Skeletal muscle tissue (tissue), 4 donors: ENCODE data around the gene PFN2. TPM values are rescaled to one million over a fixed set of nuclear protein-coding genes. Genes with fewer than 3 reads are reported as not detected.
A peak's percentile ranks its signal among the peaks of the same experiment; 100 is the strongest.

Experiments used
- H3K27ac ChIP-seq: one replicate; pipeline ENCODE4 v1.7.0; 2013; ENCODE audit warnings: mild to moderate bottlenecking, low read depth, low read length, inconsistent platforms
- H3K27me3 ChIP-seq, 3 donors: one replicate each; pipeline ENCODE4 v1.7.0; 2013; ENCODE audit warnings: low read length in 3 of 3; ENCODE audit not compliant: control insufficient read depth in 3 of 3, insufficient read depth in 3 of 3
- H3K36me3 ChIP-seq, 3 donors: one replicate each; pipeline ENCODE4 v1.7.0; 2013; ENCODE audit warnings: low read length in 3 of 3; ENCODE audit not compliant: control insufficient read depth in 3 of 3, insufficient read depth in 3 of 3
- H3K4me1 ChIP-seq, 3 donors: one replicate each; pipeline ENCODE4 v1.7.0; 2013; ENCODE audit warnings: low read length in 3 of 3, mild to moderate bottlenecking in 3 of 3; ENCODE audit not compliant: control insufficient read depth in 3 of 3, insufficient read depth in 3 of 3
- H3K4me3 ChIP-seq, 3 donors: one replicate each; pipeline ENCODE4 v1.7.0; 2013; ENCODE audit warnings: low read length in 3 of 3
- H3K9ac ChIP-seq, 3 donors: one replicate each; pipeline ENCODE4 v1.7.0; 2013; ENCODE audit warnings: low read length in 3 of 3, mild to moderate bottlenecking in 3 of 3, moderate library complexity in 2 of 3, low read depth in 1 of 3
- H3K9me3 ChIP-seq, 3 donors: one replicate each; pipeline ENCODE4 v1.7.0; 2013; ENCODE audit warnings: low read length in 3 of 3; ENCODE audit not compliant: control insufficient read depth in 3 of 3
- total RNA-seq: library from RNA; depleted of rRNA; stranded (reverse); fragments of >200 nt; gene quantifications from one replicate; pipeline ENCODE4 v1.2.3, GENCODE V29; 2014
- donor health status: Osteomylitis.

Gene PFN2, protein sequence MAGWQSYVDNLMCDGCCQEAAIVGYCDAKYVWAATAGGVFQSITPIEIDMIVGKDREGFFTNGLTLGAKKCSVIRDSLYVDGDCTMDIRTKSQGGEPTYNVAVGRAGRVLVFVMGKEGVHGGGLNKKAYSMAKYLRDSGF
- 142 TPM for total RNA-seq

DNA sequence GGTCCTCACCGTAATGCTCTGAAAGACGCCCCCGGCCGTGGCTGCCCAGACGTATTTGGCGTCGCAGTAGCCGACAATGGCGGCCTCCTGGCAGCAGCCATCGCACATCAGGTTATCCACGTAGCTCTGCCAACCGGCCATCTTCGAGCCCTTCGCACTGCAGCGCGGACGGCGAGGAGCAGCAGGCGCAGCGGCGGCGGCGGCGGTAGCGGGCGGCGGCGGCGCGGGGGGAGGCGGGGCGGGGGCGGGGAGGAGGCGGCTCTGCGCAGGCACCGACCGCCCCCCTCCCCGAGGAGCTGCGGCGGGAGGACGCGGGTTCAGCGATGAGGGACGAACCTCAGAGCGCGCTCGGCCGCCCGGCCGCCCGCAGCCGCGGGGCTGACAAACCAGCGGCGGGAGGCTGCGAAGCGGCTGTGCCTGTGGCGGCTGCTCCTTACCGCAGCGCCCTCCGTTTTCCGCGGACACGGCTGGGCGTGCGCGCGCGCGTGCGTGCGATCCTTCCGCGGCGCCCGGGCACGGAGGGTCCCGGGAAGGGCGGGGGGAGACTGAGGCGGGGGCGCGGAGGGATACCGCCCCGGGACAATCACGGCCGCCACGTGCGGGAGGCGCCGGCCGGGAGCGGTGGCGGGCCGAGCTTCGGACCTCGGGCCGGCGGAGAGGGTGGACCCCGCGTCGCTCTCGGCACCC, at the start of gene PFN2:
PFN2 (minus strand) TSS at position 180 of the 687 bp plus-strand sequence; CDS start at position 141, 39 bp downstream.
- Histone ChIP-seq H3K4me1 (peaks cover 0 to 24% (median 9%) of the 10 kb centered on the region in 3 donors), H3K9me3 (no peaks in the 10 kb centered on the region), H3K4me3 (peak within 1 kb of the TSS; percentile 84 to 90 (median 88)), H3K9ac (peak within 1 kb of the TSS; percentile 92 to 96 (median 95)), H3K27ac (peak within 1 kb of the TSS; percentile 97), H3K27me3 (no peaks in the 10 kb centered on the region), H3K36me3 (peaks cover 0 to 5% (median 2%) of the 10 kb centered on the region in 3 donors)

DNA sequence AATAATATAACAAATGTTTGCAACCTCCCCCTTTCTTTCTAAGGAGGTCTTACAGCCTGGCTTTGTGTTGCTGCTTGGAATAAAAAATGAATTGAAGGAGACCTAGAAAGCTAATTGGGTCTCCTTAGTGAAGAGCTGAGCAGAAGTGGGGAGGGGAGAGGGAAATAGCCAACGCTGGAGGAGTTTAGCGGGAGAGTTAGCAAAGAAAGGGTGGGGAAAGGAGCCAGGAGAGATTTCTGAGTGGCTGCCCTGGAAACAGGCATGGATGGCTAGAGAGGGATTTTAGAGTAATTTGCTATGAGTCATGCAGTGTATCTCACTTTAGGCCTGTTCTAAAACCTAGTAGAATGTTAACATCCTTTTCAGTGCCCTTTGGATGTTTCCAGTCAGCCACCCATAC, 45.2 kb upstream of the PFN2 start:
- H3K9ac ChIP-seq, result no peak overlapping the region
- no peak overlapping the region for H3K27ac ChIP-seq
- no peak overlapping the region for H3K4me3 ChIP-seq
- no peaks in the 10 kb centered on the region for H3K9me3 ChIP-seq
- no peaks in the 10 kb centered on the region for H3K4me1 ChIP-seq
- H3K27me3 ChIP-seq, result no peaks in the 10 kb centered on the region
- H3K36me3 ChIP-seq, result no peaks in the 10 kb centered on the region

DNA sequence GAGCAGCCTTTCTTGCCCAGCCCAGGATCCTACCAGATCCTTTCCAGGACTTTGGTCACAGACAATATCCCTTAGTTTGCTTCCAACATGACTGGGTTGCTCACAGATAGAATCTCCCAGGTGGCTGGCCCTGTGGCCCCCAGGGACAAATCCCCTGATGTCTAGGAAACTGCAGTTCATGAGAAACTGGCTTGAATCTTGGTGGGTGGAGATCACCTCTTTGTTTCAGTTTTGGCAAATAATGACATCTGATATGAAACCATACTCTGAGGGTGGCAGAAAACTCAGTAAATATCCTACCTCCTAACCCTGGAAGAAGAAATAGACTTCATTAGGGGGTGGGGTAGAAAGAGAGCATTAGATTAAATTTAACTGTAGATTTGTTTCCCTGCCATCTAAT, 44.1 kb upstream of the PFN2 start:
- H3K9ac ChIP-seq, result no peak overlapping the region

DNA sequence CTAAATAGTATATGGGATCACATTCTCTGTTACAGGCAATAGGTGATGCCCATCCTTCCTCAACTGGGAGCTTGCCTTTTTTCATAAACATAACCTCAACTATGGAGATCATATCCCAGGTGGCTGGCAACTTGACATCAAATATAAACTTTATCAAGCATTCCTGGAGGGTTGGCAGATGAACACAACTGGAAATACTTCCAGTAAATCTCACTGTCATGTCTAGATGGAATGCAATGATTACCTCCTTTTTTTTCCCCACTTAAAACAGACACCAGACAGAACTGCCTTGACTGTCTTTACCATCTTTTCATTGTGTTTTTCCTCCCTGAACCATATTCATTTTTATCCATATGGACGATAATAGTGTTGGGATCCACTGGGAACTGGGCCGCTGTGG, 43.1 kb upstream of the PFN2 start:
- Histone ChIP-seq H3K27ac (no peak overlapping the region), H3K9me3 (no peaks in the 10 kb centered on the region), H3K27me3 (no peaks in the 10 kb centered on the region), H3K4me3 (no peak overlapping the region), H3K4me1 (no peaks in the 10 kb centered on the region), H3K9ac (no peak overlapping the region), H3K36me3 (no peaks in the 10 kb centered on the region)

More for the DNA sequence above, 44.1 kb upstream of the PFN2 start:
- H3K9me3 ChIP-seq, result no peaks in the 10 kb centered on the region
- no peak overlapping the region for H3K4me3 ChIP-seq
- H3K36me3 ChIP-seq, result no peaks in the 10 kb centered on the region
- no peaks in the 10 kb centered on the region for H3K27me3 ChIP-seq
- H3K4me1 ChIP-seq, result no peaks in the 10 kb centered on the region
- H3K27ac ChIP-seq, result no peak overlapping the region

DNA sequence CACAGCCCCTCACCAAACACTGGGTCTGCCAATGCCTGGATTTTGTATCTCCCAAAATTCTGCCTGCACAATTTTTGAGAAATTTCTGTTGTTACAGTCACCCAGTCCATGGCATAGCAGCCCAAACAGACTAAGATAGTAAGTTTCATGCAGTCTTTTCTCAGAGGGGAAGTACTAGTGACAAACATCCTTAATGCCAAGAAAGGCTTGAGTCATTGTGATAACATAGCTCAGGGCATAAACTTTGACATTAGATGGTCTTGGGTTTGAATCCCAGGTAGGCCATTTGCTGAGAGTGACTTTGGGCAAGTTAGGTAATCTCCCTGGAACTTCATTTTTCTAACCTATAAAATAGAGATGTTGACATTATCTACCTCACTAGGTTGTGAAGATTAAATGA, 36.1 kb upstream of the PFN2 start:
- Histone ChIP-seq H3K27ac (no peak overlapping the region), H3K9ac (no peak overlapping the region), H3K36me3 (no peaks in the 10 kb centered on the region), H3K27me3 (no peaks in the 10 kb centered on the region), H3K4me1 (no peaks in the 10 kb centered on the region), H3K4me3 (no peak overlapping the region), H3K9me3 (no peaks in the 10 kb centered on the region)

DNA sequence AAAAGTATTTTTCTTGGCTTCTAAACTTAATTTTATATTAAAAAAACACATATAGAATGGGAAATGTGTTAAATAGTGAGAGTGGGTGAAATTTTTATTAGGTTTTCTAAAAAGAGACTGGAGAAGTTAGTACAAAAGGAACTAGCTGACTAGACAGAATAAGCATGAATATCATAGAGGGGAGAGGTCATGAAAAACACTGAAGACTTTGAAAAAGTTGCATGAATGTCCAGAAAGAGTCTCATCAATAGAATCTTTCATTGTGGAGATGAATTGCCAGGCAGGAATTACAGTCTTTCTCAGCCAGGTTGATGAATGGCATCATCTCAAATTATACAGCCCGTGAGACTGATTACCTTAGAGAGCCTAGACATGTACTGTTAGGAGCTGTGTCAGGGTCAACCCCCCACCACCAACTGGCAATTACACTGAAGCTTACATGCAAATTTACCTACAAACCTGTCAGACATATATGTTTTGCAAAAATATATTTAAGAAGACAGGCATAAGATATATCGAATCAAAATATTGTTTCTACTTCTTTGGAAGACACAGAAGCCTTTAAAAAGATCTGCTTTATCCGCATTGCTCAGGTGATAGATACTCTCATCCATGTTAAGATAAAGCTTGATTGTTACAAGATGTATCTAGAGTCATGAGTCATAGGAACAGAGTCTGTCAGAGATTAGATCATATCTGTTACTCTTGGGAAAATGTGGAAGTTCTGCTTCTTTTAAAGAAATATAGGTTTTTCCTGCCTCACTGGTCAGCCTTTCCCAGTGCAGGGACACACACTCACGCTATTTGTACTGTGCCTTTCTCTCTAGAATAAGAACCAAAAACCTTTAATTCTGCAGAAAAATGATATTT, 34.8 kb upstream of the PFN2 start:
- Histone ChIP-seq H3K36me3 (no peaks in the 10 kb centered on the region), H3K27ac (no peak overlapping the region), H3K4me1 (no peaks in the 10 kb centered on the region), H3K9ac (no peak overlapping the region), H3K4me3 (no peak overlapping the region), H3K27me3 (no peaks in the 10 kb centered on the region), H3K9me3 (no peaks in the 10 kb centered on the region)

DNA sequence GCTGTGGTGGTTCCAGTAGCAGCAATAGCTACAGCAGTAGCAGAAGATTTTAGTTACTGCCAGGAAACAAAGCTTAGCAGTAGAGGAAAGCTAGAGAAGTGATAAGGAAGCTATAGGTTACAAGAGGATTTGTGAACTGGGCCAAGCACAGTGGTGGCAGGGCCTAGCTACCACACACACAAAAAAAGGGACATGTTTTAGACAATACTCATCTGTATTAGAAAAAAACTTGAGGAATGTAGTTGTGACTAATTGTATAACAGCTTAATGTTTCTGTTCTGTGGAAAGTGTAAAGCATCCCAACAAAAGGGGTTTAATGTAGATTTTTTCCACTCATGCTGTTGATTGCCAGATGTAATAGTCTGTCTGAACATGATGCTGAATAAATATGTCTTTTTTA, 29.9 kb upstream of the PFN2 start:
- H3K4me3 ChIP-seq, result no peak overlapping the region
- no peaks in the 10 kb centered on the region for H3K36me3 ChIP-seq
- no peak overlapping the region for H3K9ac ChIP-seq
- H3K9me3 ChIP-seq, result no peaks in the 10 kb centered on the region
- no peaks in the 10 kb centered on the region for H3K27me3 ChIP-seq
- H3K4me1 ChIP-seq, result no peaks in the 10 kb centered on the region
- H3K27ac ChIP-seq, result no peak overlapping the region

DNA sequence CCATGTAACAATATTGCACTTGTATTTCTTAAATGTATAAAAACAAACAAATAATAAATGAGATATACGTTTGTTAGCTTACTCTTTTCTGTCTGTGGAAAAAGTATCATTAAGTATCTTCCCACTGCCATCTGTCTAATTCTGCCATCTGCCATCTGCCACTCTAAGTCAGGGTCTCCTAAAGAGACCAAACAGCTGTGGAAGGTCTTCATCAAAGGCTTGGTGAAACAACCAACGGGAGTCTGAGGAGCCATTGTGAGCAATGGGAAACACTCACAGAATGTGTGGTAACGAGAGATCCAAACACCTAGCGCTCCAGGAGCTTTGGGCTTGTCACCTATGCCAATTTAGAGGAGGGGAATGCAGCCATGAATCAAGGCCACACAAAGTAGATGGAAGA, 28.7 kb upstream of the PFN2 start:
- no peaks in the 10 kb centered on the region for H3K36me3 ChIP-seq
- no peak overlapping the region for H3K27ac ChIP-seq
- no peak overlapping the region for H3K9ac ChIP-seq
- no peaks in the 10 kb centered on the region for H3K27me3 ChIP-seq
- H3K9me3 ChIP-seq, result peaks cover 0 to 6% (median 0%) of the 10 kb centered on the region in 3 donors
- no peak overlapping the region for H3K4me3 ChIP-seq
- H3K4me1 ChIP-seq, result no peaks in the 10 kb centered on the region

DNA sequence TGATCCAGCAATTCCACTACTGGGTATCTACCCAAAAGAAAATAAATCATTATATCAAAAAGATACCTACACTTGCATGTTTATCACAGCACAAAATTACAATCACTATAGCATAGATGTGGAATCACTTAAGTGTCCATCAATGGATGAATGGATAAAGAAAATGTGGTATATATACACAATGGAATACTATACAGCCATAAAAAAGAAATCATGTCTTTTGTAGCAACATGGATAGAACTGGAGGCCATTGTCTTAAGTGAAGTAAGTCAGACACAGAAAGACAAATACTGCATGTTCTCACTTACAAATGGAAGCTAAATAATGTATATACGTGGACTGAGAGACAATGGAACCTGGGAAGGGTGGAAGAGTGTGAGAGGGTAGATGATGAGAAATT, 28.3 kb upstream of the PFN2 start:
- no peaks in the 10 kb centered on the region for H3K4me1 ChIP-seq
- peaks cover 0 to 6% (median 0%) of the 10 kb centered on the region in 3 donors for H3K9me3 ChIP-seq
- H3K9ac ChIP-seq, result no peak overlapping the region
- no peaks in the 10 kb centered on the region for H3K36me3 ChIP-seq
- H3K4me3 ChIP-seq, result no peak overlapping the region
- H3K27me3 ChIP-seq, result no peaks in the 10 kb centered on the region
- H3K27ac ChIP-seq, result no peak overlapping the region
